HG02884 (cell line): ENCODE data around the gene DRD3.
A peak's percentile ranks its signal among the peaks of the same experiment; 100 is the strongest.

ENCODE experiments used
- ATAC-seq: cut with Tn5 transposase; IDR thresholded peaks from one replicate; pipeline ENCODE4 v1.9.1; 2021; ENCODE audit warnings: mild to moderate bottlenecking, moderate library complexity; ENCODE audit not compliant: unreplicated experiment

DRD3 gene

GRCh38 chr3:114186501-114186900 lies 7.6 kb upstream of the DRD3 start:
- ATAC-seq, result no peak

- no peak for ATAC-seq
These were observed 723 bp upstream of the DRD3 start for GRCh38 chr3:114179575-114179974.

DNA sequence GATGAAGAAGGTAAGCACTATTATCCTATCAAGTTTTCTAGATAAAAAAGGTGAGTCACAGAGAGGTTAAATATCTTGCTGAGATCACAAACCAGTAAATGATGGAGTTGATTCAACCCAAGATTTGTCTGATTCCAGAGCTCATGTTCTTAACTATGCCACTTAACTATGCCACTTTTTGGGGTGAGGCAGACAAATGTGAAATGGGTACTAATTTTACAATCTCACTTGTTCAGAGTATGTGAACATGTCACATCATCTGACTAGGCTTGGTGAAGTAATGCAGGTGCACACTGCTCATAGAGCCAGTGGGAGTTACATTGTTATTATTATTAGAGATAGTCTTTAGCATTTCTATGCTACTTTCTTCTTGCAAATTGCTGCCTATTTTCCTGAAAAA lies 2.0 kb downstream of the DRD3 start:
- ATAC-seq, result no peak

GRCh38 chr3:114176487-114176886 lies 2.4 kb downstream of the DRD3 start:
- no peak for ATAC-seq

DNA sequence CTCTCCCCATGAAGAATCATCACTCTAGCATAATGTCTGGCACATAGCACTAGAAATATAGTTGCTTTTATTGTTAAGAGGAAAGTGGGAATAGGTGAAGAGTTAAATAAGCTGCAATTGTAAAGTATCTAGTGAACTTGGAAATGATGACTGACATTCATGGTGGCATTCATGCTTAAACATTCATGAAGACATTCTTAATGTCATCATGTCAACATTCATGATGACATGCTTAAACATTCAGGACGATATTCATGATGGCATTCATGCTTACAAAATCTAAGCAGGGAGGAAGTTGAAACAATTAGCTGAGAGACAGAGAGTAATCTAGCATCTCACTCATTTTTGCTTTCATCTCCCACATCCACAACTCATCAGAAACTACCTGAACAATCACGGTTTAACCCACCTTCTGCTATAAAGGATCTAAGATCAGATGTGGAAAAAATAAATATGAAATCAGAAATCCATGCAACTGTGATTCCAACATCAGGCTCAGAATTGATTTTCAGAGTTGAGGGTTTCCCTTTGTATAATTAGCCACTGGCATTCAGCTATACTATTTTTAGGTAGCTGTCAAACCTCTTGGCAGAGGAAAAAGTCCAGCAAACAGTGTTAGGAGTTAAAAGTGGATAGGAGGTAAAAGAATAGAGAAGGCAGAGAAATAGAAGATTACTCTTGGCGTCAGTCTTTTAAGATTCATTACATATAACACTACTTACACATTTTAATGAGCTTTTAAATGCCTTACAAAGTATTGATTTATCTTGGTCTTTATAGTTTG lies 3.5 kb downstream of the DRD3 start:
- ATAC-seq, result no peak

GRCh38 chr3:114171677-114172076 lies 7.2 kb downstream of the DRD3 start:
- ATAC-seq, result no peak

- no peak for ATAC-seq
These were observed 10.7 kb downstream of the DRD3 start for GRCh38 chr3:114168150-114168549.

GRCh38 chr3:114157321-114157720 lies 21.5 kb downstream of the DRD3 start:
- no peak for ATAC-seq

GRCh38 chr3:114155370-114155821 lies 23.5 kb downstream of the DRD3 start:
- no peak for ATAC-seq

DNA sequence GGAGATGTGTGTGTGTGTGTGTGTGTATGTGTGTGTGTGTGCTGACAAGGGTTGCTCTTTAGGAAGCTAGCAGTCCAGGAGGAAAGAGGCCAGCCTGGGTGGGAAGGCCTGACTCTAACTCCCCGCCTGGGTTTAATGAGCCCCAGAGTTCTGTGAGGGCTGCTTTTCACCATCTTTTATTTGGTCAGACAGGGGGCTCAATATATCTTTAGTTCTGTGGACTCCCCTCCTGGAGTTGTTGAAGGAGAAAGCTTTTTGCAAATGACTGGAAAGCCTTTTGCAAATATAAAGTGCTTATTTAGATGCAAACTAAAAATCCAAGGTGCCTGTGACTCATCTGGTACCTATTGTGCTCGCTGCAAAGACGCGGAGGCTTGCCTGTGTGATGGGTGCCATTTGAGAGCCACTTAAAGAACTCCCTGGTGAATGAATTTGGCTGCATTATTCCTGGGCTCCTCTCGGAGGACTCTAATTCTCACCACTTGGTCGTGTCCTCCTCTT lies 24.5 kb downstream of the DRD3 start:
- no peak for ATAC-seq

- ATAC-seq, result peak; percentile 82
These were observed 26.2 kb downstream of the DRD3 start for GRCh38 chr3:114152519-114153151.

DNA sequence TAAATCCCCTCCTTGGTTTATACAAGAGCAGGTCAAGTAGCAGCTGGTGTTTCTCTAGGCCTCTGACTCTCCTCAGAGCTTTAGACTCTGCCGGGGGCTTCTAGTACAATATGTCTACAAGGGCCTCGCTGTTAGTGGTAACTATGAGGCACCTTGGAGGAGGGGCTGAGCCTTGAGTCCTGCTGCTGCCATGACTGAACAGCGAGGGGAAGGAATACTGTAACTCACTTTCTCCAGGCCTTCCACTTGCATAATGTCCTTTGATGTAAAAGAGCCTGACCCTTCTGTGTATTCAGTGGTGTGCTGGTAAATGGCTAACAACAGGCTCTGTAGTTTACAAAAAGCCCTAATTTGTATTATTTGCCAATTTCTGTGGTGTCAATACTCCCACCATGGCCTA lies 27.8 kb downstream of the DRD3 start:
- ATAC-seq, result no peak

- no peak for ATAC-seq
These were observed 31.6 kb downstream of the DRD3 start for GRCh38 chr3:114147251-114147650.

- no peak for ATAC-seq
These were observed 33.8 kb downstream of the DRD3 start for GRCh38 chr3:114144909-114145688.

DNA sequence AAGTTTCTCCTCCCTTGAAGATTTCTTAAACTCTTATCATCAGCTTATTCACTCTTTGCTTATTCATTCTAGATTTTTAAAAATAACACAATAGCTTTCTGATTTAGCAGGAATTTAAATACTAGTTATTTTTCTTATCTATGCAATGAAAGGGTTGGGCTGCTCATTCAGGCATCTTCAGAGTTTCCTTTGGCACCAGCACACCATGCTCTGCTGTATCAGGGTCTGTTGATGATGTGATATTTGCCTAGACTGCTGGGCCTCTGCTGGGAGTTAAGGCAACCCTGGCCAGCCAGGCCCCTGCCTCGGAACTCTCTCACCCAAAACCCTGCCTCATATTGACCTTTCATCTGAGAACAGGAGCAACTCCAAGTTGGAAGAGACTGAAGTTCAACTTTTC lies 35.0 kb downstream of the DRD3 start:
- ATAC-seq, result no peak

GRCh38 chr3:114139836-114140235 lies 39.0 kb downstream of the DRD3 start:
- ATAC-seq, result no peak

- no peak for ATAC-seq
These were observed 44.9 kb downstream of the DRD3 start for GRCh38 chr3:114133947-114134346.

DNA sequence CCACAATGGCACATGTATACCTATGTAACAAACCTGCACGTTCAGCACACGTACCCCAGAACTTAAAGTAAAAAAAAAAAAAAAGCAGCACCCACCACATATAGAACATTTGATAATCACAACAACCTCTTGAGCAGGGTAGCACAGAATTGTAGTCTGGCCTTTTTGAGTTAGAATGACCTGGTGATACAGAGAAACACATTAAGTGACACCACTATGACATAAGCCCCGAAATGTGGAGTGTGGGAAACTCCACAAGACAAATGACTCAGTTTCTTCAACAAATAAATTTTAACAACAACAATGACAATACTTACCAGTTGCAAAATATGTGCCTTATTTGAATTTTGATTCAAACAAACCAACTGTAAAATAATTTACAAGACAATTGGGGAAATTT lies 46.4 kb downstream of the DRD3 start:
- no peak for ATAC-seq

DNA sequence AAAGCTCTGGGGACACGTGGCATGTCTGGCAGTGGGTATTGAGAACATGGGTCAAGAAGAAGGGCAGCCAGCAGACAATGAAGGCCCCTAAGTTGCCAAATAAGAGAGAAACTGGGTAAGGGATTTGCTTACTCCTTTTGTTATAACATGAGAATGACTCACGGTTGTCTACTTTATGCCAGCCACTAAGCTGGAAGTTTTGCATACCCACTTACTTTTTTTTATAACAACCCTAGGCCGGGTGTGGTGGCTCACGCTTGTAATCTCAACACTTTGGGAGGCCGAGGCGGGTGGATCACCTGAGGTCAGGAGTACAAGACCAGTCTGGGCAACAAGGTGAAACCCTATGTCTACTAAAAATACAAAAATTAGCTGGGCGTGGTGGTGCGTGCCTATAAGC lies 50.0 kb downstream of the DRD3 start:
- ATAC-seq, result no peak

GRCh38 chr3:114128231-114128630 lies 50.6 kb downstream of the DRD3 start:
- no peak for ATAC-seq

- ATAC-seq, result no peak
These were observed 51.3 kb downstream of the DRD3 start for GRCh38 chr3:114127517-114127916.

GRCh38 chr3:114126461-114126860 lies 52.4 kb downstream of the DRD3 start:
- no peak for ATAC-seq
